ENCODE data around the gene ANKRD36.
A peak's percentile ranks its signal among the peaks of the same experiment; 100 is the strongest.
"Not testable (repeated sequence)": the region's sequence is repeated elsewhere in the genome, so short reads cannot be mapped to it uniquely, and the experiment has no call there.

ANKRD36 gene

GRCh38 chr2:97113050-97113881, at the start of gene ANKRD36:
Gene ANKRD36 (plus strand): TSS chr2:97113153. CDS start chr2:97113740, 587 bp downstream.
- in situ Hi-C loops (cut with HindIII; ENCODE audit: low pct_ligation_motif_present, low pct_unique_long_range_greater_than_20kb, low sequenced_read_pairs), result not testable (repeated sequence)
- peak; percentile 83 for DNase-seq

GRCh38 chr2:97066030-97066429, 46.9 kb upstream of the ANKRD36 start:
- DNase-seq; in situ Hi-C loops (cut with HindIII; ENCODE audit: low pct_ligation_motif_present, low pct_unique_long_range_greater_than_20kb, low sequenced_read_pairs): not testable (repeated sequence)

- in situ Hi-C loops (cut with HindIII; ENCODE audit: low pct_ligation_motif_present, low pct_unique_long_range_greater_than_20kb, low sequenced_read_pairs), result no loop called here
- DNase-seq, result no peak
Measured at GRCh38 chr2:97067279-97068004, 45.5 kb upstream of the ANKRD36 start.

- in situ Hi-C loops (cut with HindIII; ENCODE audit: low pct_ligation_motif_present, low pct_unique_long_range_greater_than_20kb, low sequenced_read_pairs), result no loop called here
- no peak for DNase-seq
Measured at GRCh38 chr2:97068074-97068473, 44.9 kb upstream of the ANKRD36 start.

- DNase-seq; in situ Hi-C loops (cut with HindIII; ENCODE audit: low pct_ligation_motif_present, low pct_unique_long_range_greater_than_20kb, low sequenced_read_pairs): not testable (repeated sequence)
Measured at GRCh38 chr2:97068722-97069121, 44.2 kb upstream of the ANKRD36 start.

- DNase-seq; in situ Hi-C loops (cut with HindIII; ENCODE audit: low pct_ligation_motif_present, low pct_unique_long_range_greater_than_20kb, low sequenced_read_pairs): not testable (repeated sequence)
Measured at GRCh38 chr2:97070915-97071314, 42.0 kb upstream of the ANKRD36 start.

- DNase-seq; in situ Hi-C loops (cut with HindIII; ENCODE audit: low pct_ligation_motif_present, low pct_unique_long_range_greater_than_20kb, low sequenced_read_pairs): not testable (repeated sequence)
Measured at GRCh38 chr2:97077213-97077612, 35.7 kb upstream of the ANKRD36 start.

GRCh38 chr2:97080855-97081254, 32.1 kb upstream of the ANKRD36 start:
- in situ Hi-C loops (cut with HindIII; ENCODE audit: low pct_ligation_motif_present, low pct_unique_long_range_greater_than_20kb, low sequenced_read_pairs); DNase-seq: not testable (repeated sequence)

GRCh38 chr2:97082206-97082605, 30.7 kb upstream of the ANKRD36 start:
- in situ Hi-C loops (cut with HindIII; ENCODE audit: low pct_ligation_motif_present, low pct_unique_long_range_greater_than_20kb, low sequenced_read_pairs); DNase-seq: not testable (repeated sequence)

- in situ Hi-C loops (cut with HindIII; ENCODE audit: low pct_ligation_motif_present, low pct_unique_long_range_greater_than_20kb, low sequenced_read_pairs); DNase-seq: not testable (repeated sequence)
Measured at GRCh38 chr2:97083516-97083915, 29.4 kb upstream of the ANKRD36 start.

GRCh38 chr2:97085093-97085492, 27.9 kb upstream of the ANKRD36 start:
- in situ Hi-C loops (cut with HindIII; ENCODE audit: low pct_ligation_motif_present, low pct_unique_long_range_greater_than_20kb, low sequenced_read_pairs), result not testable (repeated sequence)

GRCh38 chr2:97088706-97089105, 24.2 kb upstream of the ANKRD36 start:
- DNase-seq; in situ Hi-C loops (cut with HindIII; ENCODE audit: low pct_ligation_motif_present, low pct_unique_long_range_greater_than_20kb, low sequenced_read_pairs): not testable (repeated sequence)

More at GRCh38 chr2:97085093-97085492, 27.9 kb upstream of the ANKRD36 start:
- DNase-seq, result not testable (repeated sequence)

- in situ Hi-C loops (cut with HindIII; ENCODE audit: low pct_ligation_motif_present, low pct_unique_long_range_greater_than_20kb, low sequenced_read_pairs), result not testable (repeated sequence)
Measured at GRCh38 chr2:97092946-97093345, 20.0 kb upstream of the ANKRD36 start.

GRCh38 chr2:97093983-97094771, 18.8 kb upstream of the ANKRD36 start:
- in situ Hi-C loops (cut with HindIII; ENCODE audit: low pct_ligation_motif_present, low pct_unique_long_range_greater_than_20kb, low sequenced_read_pairs); DNase-seq: not testable (repeated sequence)

More at GRCh38 chr2:97092946-97093345, 20.0 kb upstream of the ANKRD36 start:
- DNase-seq, result not testable (repeated sequence)

- in situ Hi-C loops (cut with HindIII; ENCODE audit: low pct_ligation_motif_present, low pct_unique_long_range_greater_than_20kb, low sequenced_read_pairs), result not testable (repeated sequence)
- DNase-seq, result peak; percentile 59
Measured at GRCh38 chr2:97094772-97095611, 18.0 kb upstream of the ANKRD36 start, which contains the start of gene FAHD2B. Gene FAHD2B (minus strand): TSS chr2:97094882. CDS start chr2:97091706, 3,176 bp downstream.

GRCh38 chr2:97095661-97096060, 17.3 kb upstream of the ANKRD36 start:
- no peak for DNase-seq
- in situ Hi-C loops (cut with HindIII; ENCODE audit: low pct_ligation_motif_present, low pct_unique_long_range_greater_than_20kb, low sequenced_read_pairs), result no loop called here

GRCh38 chr2:97098786-97099372, 14.1 kb upstream of the ANKRD36 start:
- in situ Hi-C loops (cut with HindIII; ENCODE audit: low pct_ligation_motif_present, low pct_unique_long_range_greater_than_20kb, low sequenced_read_pairs); DNase-seq: not testable (repeated sequence)
